ENCODE measurements around the gene NCOA5. TPM values are rescaled to one million over a fixed set of nuclear protein-coding genes. Genes with fewer than 3 reads are reported as not detected.

The NCOA5 gene
- total RNA-seq, 1 donor from 2014 or later = 16.5 TPM

DNA sequence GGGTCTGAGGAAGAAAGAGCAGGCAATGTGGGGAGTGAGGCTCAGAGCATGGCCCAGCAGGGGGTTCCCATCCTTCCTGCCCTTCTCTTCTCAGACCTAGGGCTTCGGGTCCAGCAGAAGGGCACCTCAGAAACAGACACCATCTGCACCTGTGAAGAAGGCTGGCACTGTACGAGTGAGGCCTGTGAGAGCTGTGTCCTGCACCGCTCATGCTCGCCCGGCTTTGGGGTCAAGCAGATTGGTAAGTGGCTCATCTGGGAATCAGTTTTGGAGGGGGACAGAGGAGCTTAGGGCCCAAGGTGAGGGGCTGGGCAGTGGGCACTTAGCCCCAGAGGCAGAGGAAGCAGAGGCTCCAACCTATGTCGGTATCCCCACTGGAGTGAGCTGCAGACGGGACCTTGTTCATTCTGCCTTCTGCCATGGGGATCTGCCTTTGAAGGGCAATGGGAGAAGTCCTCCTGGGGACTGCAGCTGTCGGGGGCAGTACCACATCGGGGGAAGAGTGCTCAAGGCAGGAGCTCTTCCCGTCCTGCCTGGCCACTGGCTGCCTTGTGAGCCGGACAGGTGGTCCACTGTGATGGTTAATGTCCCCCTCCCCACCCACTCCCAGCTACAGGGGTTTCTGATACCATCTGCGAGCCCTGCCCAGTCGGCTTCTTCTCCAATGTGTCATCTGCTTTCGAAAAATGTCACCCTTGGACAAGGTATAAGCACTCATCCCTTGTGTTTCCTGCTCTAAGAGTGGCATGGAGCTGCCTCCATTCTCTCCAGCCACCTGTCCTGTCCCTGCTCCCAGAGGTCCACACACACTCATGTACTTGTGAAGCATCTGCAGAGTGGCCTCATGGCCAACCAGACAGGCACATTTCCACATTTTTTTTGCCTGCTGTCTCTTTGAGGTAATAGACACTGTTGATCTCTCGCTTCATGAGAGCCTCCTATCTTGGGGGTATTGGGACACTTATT, 33.0 kb upstream of the NCOA5 start:
- Histone ChIP-seq H3K36me3 (peaks cover 42% of the 10 kb centered on the region), H3K27me3 (ENCODE audit: low read depth) (no peaks in the 10 kb centered on the region), H3K27ac (replicated peaks) (no peak overlapping the region), H3K4me3 (no peak overlapping the region), H3K4me1 (peaks cover 47% of the 10 kb centered on the region), H3K9me3 (replicated peaks) (no peaks in the 10 kb centered on the region)
- intact Hi-C loops (cut with micrococcal nuclease) = loop anchor here (10.0 kb wide), 1 partner anchor 202 kb away; no protein-coding TSS in a partner anchor
- TF ChIP-seq, protein P1, sequence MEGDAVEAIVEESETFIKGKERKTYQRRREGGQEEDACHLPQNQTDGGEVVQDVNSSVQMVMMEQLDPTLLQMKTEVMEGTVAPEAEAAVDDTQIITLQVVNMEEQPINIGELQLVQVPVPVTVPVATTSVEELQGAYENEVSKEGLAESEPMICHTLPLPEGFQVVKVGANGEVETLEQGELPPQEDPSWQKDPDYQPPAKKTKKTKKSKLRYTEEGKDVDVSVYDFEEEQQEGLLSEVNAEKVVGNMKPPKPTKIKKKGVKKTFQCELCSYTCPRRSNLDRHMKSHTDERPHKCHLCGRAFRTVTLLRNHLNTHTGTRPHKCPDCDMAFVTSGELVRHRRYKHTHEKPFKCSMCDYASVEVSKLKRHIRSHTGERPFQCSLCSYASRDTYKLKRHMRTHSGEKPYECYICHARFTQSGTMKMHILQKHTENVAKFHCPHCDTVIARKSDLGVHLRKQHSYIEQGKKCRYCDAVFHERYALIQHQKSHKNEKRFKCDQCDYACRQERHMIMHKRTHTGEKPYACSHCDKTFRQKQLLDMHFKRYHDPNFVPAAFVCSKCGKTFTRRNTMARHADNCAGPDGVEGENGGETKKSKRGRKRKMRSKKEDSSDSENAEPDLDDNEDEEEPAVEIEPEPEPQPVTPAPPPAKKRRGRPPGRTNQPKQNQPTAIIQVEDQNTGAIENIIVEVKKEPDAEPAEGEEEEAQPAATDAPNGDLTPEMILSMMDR (IDR thresholded peaks at IDR 0.05; ENCODE audit: borderline replicate concordance) = no peak
- no peak for DNase-seq

DNA sequence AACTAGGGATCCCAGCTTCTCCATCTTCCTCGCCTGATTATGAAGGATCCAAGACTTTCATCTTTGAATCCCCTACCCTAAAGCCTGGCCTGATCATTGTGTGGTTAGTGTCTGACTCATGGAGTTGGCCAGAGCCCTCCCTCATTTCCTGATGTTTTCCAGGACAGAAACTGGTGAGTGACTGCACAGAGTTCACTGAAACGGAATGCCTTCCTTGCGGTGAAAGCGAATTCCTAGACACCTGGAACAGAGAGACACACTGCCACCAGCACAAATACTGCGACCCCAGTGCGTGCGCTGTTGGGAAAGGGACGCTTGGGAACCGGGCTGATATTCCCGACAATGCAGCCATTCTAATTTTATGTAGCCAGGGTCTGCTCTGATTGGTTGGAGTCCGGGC, 32.3 kb upstream of the NCOA5 start:
- intact Hi-C loops (cut with micrococcal nuclease) = loop anchor here (10.0 kb wide), 1 partner anchor 203 kb away; no protein-coding TSS in a partner anchor
- Histone ChIP-seq H3K4me1 (peaks cover 55% of the 10 kb centered on the region), H3K27ac (replicated peaks) (peak overlapping the region; percentile 56), H3K4me3 (no peak overlapping the region), H3K9me3 (replicated peaks) (no peaks in the 10 kb centered on the region), H3K27me3 (ENCODE audit: low read depth) (no peaks in the 10 kb centered on the region), H3K36me3 (peaks cover 39% of the 10 kb centered on the region)
- DNase-seq = no peak
- TF ChIP-seq, protein P1 (IDR thresholded peaks at IDR 0.05; ENCODE audit: borderline replicate concordance) = no peak

DNA sequence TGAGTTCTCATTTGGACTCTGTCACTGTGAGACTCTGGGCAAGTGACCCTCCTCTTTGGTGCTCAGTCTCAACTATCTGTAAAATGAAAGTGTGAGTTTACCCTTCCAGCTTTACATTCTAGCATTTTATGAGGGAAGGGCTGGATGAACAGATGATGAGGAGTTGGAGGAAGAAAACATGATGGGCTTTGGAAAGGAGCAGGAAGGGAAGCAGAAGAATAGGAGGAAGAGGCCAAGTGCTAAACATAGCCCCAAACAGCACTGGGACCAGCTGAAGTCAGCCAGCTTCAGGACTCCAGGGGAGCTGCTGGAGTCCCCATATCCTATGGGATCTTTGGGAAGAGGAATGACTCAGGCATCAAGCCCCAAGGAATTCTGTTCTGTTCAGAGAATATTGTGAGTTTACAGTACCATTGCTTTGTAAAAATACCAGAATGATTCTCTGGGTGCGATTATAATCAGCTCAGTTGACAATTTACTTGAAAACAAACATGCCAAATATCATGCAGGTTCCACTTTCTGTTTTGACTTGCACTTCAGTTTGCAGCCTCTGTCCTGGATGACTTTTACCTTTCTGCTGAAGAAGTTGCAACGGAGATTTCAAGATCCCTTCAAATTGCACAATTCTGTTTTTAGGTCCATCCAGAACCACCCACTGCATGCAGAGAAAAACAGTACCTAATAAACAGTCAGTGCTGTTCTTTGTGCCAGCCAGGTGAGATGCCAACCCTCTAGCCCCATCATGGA, 31.6 kb upstream of the NCOA5 start:
- no peak overlapping the region for H3K4me3 ChIP-seq
- intact Hi-C loops (cut with micrococcal nuclease) = loop anchor here (10.0 kb wide), 1 partner anchor 203 kb away; no protein-coding TSS in a partner anchor
- H3K9me3 ChIP-seq (replicated peaks) = no peaks in the 10 kb centered on the region
- H3K27me3 ChIP-seq (ENCODE audit: low read depth) = no peaks in the 10 kb centered on the region
- no peak for DNase-seq
- H3K4me1 ChIP-seq = peaks cover 56% of the 10 kb centered on the region
- H3K27ac ChIP-seq (replicated peaks) = peak overlapping the region; percentile 56
- TF ChIP-seq, protein P1 (IDR thresholded peaks at IDR 0.05; ENCODE audit: borderline replicate concordance) = no peak
- peaks cover 33% of the 10 kb centered on the region for H3K36me3 ChIP-seq

DNA sequence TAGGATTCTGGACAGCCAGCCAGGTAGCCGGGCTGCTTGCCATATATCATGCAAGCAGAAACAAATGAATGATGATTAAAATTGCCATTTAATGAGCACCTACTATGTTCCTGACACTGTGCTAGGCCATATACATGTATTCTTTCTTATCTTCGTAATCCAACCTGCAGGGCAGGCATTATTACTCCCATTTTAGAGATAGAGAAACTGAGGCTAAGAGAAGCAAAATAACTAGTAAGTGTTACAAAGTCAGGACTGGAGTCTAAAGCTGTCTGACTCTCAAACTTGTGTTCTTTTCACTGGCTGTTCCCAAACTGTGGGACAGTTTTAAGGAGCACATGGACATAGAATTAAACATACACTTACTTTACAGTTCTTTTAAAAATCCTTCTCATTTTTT, 30.4 kb upstream of the NCOA5 start:
- Histone ChIP-seq H3K4me1 (peaks cover 56% of the 10 kb centered on the region), H3K9me3 (replicated peaks) (no peaks in the 10 kb centered on the region), H3K27ac (replicated peaks) (peak overlapping the region; percentile 56), H3K4me3 (no peak overlapping the region), H3K36me3 (peaks cover 24% of the 10 kb centered on the region), H3K27me3 (ENCODE audit: low read depth) (no peaks in the 10 kb centered on the region)
- TF ChIP-seq, protein P1 (IDR thresholded peaks at IDR 0.05; ENCODE audit: borderline replicate concordance) = no peak
- DNase-seq = no peak
- intact Hi-C loops (cut with micrococcal nuclease) = loop anchor here (10.0 kb wide), 1 partner anchor 205 kb away; no protein-coding TSS in a partner anchor

DNA sequence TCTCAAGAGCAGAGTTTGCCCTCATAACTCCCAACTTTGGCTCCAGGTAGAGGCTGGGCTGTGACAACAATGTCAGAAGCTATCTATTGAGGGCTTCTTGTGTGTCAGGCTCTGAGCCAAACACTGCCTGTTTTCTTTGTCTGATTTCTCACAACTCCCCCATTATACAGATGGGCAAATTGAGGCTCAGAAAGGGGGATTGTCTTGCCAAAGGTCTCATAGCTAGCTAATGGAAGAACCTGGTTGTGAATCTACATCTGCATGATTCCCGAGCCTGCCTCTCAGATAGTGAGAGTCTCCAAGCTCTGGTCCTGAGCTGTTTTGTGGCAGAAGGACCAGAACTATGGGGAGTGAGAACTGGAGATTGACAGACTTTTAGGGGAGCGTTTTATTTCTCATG, 29.8 kb upstream of the NCOA5 start:
- Histone ChIP-seq H3K9me3 (replicated peaks) (no peaks in the 10 kb centered on the region), H3K27ac (replicated peaks) (peak overlapping the region; percentile 88), H3K4me1 (peaks cover 56% of the 10 kb centered on the region), H3K36me3 (peaks cover 24% of the 10 kb centered on the region), H3K27me3 (ENCODE audit: low read depth) (no peaks in the 10 kb centered on the region), H3K4me3 (peak overlapping the region; percentile 75)
- TF ChIP-seq, protein P1 (IDR thresholded peaks at IDR 0.05; ENCODE audit: borderline replicate concordance) = no peak
- intact Hi-C loops (cut with micrococcal nuclease) = no loop called here
- no peak for DNase-seq
